SK-N-SH (cell line): Measurements from ENCODE around the gene CEP295NL.

Experiments
- CHD2 ChIP-seq: fragments of 150-350 bp; IDR thresholded peaks from 2 replicates; pipeline ENCODE4 v1.6.1; 2018; ENCODE audit warnings: low read length; ENCODE audit not compliant: partially characterized antibody
- EP300 ChIP-seq, 2 experiments: IDR thresholded peaks; 2 replicates each; pipeline versions ENCODE4 v1.4.0 to v1.6.1; 2012; ENCODE audit warnings: borderline replicate concordance in 1 of 2, low read depth in 1 of 2, low read length in 1 of 2
- EZH2phosphoT487 ChIP-seq: fragments of 200-600 bp; sonication (generic); IDR thresholded peaks from 2 replicates; pipeline ENCODE4 v1.6.1; 2017; ENCODE audit warnings: low read depth, mixed run types, mild to moderate bottlenecking, antibody characterized with exemption, moderate library complexity, borderline replicate concordance
- FOXJ3 ChIP-seq: sonication (generic); formaldehyde crosslinking; IDR thresholded peaks from 2 replicates; pipeline ENCODE4 v1.5.1; 2020; ENCODE audit warnings: mild to moderate bottlenecking, missing genetic modification reagents
- GATA2 ChIP-seq: sonication (generic); formaldehyde crosslinking; IDR thresholded peaks from 2 replicates; pipeline ENCODE4 v1.5.0; 2020; ENCODE audit warnings: mild to moderate bottlenecking, missing genetic modification reagents
- POLR2AphosphoS5 ChIP-seq: IDR thresholded peaks from 2 replicates; pipeline ENCODE4 v1.6.1; 2012; ENCODE audit warnings: low read depth, low read length
- RAD21 ChIP-seq: IDR thresholded peaks from 2 replicates; pipeline ENCODE4 v1.6.1; 2012; ENCODE audit warnings: mild to moderate bottlenecking, low read length
- RFX5 ChIP-seq: IDR thresholded peaks from 2 replicates; pipeline ENCODE4 v1.6.1; 2012; ENCODE audit warnings: mild to moderate bottlenecking, improper control_type of control experiment, low read length
- TF ChIP-seq, protein P1 (sequence below): fragments of 200-600 bp; sonication (generic); IDR thresholded peaks from 2 replicates; pipeline ENCODE4 v1.6.1; 2017; ENCODE audit warnings: antibody characterized with exemption, mild to moderate bottlenecking, moderate library complexity
- TF ChIP-seq, protein P2 (sequence below): IDR thresholded peaks from 2 replicates; pipeline ENCODE4 v1.4.0; 2012; ENCODE audit warnings: low read depth, borderline replicate concordance
- TF ChIP-seq, protein P3 (sequence below): IDR thresholded peaks from 2 replicates; pipeline ENCODE4 v1.4.0; 2012; ENCODE audit warnings: low read depth
- TF ChIP-seq, protein P4 (sequence below): IDR thresholded peaks from 2 replicates; pipeline ENCODE4 v1.6.1; 2012; ENCODE audit warnings: mild to moderate bottlenecking, low read depth, low read length, moderate library complexity
- TF ChIP-seq, protein P5 (sequence below): IDR thresholded peaks from 2 replicates; pipeline ENCODE4; 2012

DNA sequence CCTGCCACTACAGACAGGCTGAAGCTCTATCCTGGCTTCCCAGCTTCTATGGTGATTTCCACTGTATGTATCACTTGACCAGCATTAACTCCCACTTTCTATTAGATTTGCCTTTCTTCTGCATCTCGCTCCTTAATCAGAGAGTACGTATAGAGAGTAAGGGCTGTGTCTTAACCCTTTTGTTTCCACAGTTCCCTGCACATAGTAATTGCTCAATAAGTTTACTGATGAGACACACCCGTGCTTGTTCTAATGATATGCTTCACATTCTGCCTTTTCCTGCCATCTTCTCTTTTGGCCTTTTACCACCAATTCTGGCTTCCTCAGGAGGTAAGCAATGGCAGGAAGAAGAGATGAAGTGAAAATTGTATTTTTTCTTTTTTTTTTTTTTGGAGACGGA, 41.8 kb downstream of the CEP295NL start:
- TF ChIP-seq, protein P1, sequence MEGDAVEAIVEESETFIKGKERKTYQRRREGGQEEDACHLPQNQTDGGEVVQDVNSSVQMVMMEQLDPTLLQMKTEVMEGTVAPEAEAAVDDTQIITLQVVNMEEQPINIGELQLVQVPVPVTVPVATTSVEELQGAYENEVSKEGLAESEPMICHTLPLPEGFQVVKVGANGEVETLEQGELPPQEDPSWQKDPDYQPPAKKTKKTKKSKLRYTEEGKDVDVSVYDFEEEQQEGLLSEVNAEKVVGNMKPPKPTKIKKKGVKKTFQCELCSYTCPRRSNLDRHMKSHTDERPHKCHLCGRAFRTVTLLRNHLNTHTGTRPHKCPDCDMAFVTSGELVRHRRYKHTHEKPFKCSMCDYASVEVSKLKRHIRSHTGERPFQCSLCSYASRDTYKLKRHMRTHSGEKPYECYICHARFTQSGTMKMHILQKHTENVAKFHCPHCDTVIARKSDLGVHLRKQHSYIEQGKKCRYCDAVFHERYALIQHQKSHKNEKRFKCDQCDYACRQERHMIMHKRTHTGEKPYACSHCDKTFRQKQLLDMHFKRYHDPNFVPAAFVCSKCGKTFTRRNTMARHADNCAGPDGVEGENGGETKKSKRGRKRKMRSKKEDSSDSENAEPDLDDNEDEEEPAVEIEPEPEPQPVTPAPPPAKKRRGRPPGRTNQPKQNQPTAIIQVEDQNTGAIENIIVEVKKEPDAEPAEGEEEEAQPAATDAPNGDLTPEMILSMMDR = no peak
- TF ChIP-seq, protein P2, sequence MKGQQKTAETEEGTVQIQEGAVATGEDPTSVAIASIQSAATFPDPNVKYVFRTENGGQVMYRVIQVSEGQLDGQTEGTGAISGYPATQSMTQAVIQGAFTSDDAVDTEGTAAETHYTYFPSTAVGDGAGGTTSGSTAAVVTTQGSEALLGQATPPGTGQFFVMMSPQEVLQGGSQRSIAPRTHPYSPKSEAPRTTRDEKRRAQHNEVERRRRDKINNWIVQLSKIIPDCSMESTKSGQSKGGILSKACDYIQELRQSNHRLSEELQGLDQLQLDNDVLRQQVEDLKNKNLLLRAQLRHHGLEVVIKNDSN = no peak
- TF ChIP-seq, protein P3, sequence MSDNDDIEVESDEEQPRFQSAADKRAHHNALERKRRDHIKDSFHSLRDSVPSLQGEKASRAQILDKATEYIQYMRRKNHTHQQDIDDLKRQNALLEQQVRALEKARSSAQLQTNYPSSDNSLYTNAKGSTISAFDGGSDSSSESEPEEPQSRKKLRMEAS = no peak
- TF ChIP-seq, protein P4, sequence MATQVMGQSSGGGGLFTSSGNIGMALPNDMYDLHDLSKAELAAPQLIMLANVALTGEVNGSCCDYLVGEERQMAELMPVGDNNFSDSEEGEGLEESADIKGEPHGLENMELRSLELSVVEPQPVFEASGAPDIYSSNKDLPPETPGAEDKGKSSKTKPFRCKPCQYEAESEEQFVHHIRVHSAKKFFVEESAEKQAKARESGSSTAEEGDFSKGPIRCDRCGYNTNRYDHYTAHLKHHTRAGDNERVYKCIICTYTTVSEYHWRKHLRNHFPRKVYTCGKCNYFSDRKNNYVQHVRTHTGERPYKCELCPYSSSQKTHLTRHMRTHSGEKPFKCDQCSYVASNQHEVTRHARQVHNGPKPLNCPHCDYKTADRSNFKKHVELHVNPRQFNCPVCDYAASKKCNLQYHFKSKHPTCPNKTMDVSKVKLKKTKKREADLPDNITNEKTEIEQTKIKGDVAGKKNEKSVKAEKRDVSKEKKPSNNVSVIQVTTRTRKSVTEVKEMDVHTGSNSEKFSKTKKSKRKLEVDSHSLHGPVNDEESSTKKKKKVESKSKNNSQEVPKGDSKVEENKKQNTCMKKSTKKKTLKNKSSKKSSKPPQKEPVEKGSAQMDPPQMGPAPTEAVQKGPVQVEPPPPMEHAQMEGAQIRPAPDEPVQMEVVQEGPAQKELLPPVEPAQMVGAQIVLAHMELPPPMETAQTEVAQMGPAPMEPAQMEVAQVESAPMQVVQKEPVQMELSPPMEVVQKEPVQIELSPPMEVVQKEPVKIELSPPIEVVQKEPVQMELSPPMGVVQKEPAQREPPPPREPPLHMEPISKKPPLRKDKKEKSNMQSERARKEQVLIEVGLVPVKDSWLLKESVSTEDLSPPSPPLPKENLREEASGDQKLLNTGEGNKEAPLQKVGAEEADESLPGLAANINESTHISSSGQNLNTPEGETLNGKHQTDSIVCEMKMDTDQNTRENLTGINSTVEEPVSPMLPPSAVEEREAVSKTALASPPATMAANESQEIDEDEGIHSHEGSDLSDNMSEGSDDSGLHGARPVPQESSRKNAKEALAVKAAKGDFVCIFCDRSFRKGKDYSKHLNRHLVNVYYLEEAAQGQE = no peak
- TF ChIP-seq RAD21 (no peak), FOXJ3 (CRISPR knock-in tag) (no peak), GATA2 (CRISPR knock-in tag) (no peak), EP300 (IDR thresholded peaks at IDR 0.05; ENCODE audit: borderline replicate concordance in 1 of 2, low read depth in 1 of 2, low read length in 1 of 2) (no peak), RFX5 (no peak), POLR2AphosphoS5 (no peak), CHD2 (no peak), EZH2phosphoT487 (no peak)
- TF ChIP-seq, protein P5, sequence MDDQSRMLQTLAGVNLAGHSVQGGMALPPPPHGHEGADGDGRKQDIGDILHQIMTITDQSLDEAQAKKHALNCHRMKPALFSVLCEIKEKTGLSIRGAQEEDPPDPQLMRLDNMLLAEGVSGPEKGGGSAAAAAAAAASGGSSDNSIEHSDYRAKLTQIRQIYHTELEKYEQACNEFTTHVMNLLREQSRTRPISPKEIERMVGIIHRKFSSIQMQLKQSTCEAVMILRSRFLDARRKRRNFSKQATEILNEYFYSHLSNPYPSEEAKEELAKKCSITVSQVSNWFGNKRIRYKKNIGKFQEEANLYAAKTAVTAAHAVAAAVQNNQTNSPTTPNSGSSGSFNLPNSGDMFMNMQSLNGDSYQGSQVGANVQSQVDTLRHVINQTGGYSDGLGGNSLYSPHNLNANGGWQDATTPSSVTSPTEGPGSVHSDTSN = no peak
